ENCODE data around the gene CHSY1. TPM values are rescaled to one million over a fixed set of nuclear protein-coding genes. Genes with fewer than 3 reads are reported as not detected.
A peak's percentile ranks its signal among the peaks of the same experiment; 100 is the strongest.

CHSY1 gene
- total RNA-seq, 1 experiment from 2014 or later, result 29.8 TPM

DNA sequence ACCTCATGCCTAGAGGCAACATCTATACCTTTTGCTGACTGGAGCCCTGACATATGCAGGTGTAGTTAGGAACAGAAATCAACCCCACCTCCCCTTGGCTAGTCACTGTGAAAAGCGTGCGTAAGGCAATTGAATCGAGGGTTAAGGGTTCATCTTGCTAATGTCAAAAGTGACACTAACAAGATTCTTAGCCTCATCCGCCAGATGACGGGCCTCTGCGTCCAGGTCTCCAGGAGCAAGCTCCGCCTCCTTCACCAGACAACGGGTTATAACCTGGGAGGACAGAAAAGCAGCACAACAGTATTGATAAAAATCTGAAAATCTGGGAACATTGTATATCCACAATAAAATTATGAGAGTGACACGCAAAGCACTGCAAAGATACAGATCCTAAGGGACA, 20.7 kb upstream of the CHSY1 start:
- Mint-ChIP-seq H3K27me3 (ENCODE audit: insufficient read depth, unreplicated experiment) (no peaks in the 10 kb centered on the region), H3K36me3 (ENCODE audit: insufficient read depth, unreplicated experiment) (peaks cover 54% of the 10 kb centered on the region), H3K9me3 (ENCODE audit: unreplicated experiment) (no peaks in the 10 kb centered on the region), H3K27ac (ENCODE audit: low read depth, unreplicated experiment) (no peak overlapping the region), H3K4me1 (ENCODE audit: insufficient read depth, unreplicated experiment) (peaks cover 6% of the 10 kb centered on the region), H3K4me3 (ENCODE audit: unreplicated experiment) (no peak overlapping the region)
- POLR2A ChIA-PET, result interaction anchor here (0.6 to 2.0 kb wide), 3 partner anchors 13 to 25 kb away, joined by 4 to 5 read pairs (median 5); partner anchors contain the start of gene SNRPA1
- TF ChIP-seq, protein P1, sequence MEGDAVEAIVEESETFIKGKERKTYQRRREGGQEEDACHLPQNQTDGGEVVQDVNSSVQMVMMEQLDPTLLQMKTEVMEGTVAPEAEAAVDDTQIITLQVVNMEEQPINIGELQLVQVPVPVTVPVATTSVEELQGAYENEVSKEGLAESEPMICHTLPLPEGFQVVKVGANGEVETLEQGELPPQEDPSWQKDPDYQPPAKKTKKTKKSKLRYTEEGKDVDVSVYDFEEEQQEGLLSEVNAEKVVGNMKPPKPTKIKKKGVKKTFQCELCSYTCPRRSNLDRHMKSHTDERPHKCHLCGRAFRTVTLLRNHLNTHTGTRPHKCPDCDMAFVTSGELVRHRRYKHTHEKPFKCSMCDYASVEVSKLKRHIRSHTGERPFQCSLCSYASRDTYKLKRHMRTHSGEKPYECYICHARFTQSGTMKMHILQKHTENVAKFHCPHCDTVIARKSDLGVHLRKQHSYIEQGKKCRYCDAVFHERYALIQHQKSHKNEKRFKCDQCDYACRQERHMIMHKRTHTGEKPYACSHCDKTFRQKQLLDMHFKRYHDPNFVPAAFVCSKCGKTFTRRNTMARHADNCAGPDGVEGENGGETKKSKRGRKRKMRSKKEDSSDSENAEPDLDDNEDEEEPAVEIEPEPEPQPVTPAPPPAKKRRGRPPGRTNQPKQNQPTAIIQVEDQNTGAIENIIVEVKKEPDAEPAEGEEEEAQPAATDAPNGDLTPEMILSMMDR (IDR thresholded peaks at IDR 0.05; ENCODE audit: unreplicated experiment), result no peak
- DNase-seq (ENCODE audit: unreplicated experiment), result no peak
- intact Hi-C loops (cut with micrococcal nuclease), result no loop called here
- CTCF ChIA-PET, result interaction anchor here (0.7 to 1.9 kb wide), 3 partner anchors 15 to 271 kb away, joined by 4 to 8 read pairs (median 7); no protein-coding TSS in a partner anchor
- BruUV-seq (replicated peaks), result no TSS peak

DNA sequence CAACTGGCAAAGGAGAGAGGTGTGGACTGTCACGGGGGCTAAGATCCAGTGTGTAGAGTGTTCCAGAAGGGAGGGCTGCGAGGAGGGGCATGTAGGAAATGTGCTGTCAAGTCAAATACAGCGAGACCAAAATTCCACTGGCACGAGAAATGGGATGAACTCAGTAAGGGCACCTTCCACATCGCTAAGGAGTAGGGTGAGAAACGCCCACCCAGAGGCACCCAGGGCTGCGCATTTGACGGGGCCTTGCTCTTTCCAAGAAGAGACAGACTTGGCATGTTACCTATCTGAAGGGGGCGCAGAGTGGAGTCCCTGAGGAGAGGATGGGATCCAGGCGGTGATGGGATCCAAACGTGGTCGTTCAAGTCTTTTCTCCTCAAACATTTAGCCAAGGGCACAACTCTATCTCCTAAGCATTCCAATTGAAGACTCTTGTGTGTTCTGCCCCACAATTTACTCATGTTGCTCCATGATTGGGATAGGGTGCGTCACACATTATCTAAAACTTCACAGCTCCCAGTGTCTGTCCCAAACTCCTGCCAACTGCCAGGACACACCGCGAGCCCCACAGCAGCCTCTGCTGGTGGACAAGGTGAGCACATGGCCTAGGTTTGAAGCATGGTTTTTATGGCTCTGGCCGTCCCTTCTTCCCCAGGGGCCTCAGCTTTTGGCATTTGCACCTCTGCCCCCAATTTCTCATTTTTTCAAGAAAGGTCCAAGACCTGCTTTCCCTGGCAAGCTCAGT, 17.8 kb upstream of the CHSY1 start:
- POLR2A ChIA-PET, result no interaction called here
- BruUV-seq (replicated peaks), result no TSS peak
- Mint-ChIP-seq H3K4me1 (ENCODE audit: insufficient read depth, unreplicated experiment) (peaks cover 5% of the 10 kb centered on the region), H3K4me3 (ENCODE audit: unreplicated experiment) (no peak overlapping the region), H3K27me3 (ENCODE audit: insufficient read depth, unreplicated experiment) (no peaks in the 10 kb centered on the region), H3K27ac (ENCODE audit: low read depth, unreplicated experiment) (peak overlapping the region; percentile 68), H3K36me3 (ENCODE audit: insufficient read depth, unreplicated experiment) (peaks cover 58% of the 10 kb centered on the region), H3K9me3 (ENCODE audit: unreplicated experiment) (no peaks in the 10 kb centered on the region)
- CTCF ChIA-PET, result interaction anchor here (0.7 to 1.3 kb wide), 5 partner anchors 11 to 18 kb away, joined by 3 to 4 read pairs (median 3); partner anchors contain the start of gene CHSY1
- intact Hi-C loops (cut with micrococcal nuclease), result no loop called here
- DNase-seq (ENCODE audit: unreplicated experiment), result peak; percentile 29
- TF ChIP-seq, protein P1 (IDR thresholded peaks at IDR 0.05; ENCODE audit: unreplicated experiment), result peak; percentile 40

DNA sequence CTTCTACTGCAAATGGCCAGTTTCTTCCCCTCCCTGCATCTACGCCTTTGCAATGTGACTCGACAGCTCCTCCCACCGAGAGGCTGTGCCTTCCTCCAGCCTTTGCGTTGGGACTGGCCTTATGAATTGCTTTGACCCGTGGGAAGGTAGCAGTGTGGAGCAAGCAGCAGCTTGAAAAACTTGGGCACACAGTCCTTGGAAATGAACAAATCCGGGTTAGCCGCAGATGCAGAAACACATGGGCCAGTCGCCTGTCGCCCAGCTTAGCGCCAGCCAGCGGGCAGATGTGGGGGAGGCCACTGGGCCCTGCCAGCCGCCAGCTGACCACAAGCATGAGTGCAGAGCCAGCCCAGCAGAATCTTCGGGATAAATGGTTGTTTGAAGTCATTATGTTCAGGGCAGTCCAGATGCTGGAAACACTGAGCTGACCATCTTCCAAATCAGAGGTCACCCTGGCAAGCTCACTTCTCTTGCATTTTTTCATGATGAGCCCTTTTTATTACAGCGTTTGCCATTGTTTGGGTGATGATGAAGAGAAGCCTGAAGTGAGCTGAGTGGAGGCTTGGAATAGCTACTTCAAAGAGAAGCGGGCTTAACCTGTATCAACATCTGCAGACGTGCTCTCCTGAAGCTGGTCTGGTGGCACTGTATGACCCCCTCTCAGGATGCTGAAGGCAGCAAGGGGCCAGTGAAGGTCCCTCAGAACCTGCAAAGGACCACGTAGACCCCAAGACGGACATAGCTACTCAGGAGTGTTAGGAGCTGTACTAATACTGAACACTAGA, 15.7 kb upstream of the CHSY1 start:
- peak; percentile 51 for DNase-seq (ENCODE audit: unreplicated experiment)
- Mint-ChIP-seq H3K27ac (ENCODE audit: low read depth, unreplicated experiment) (no peak overlapping the region), H3K27me3 (ENCODE audit: insufficient read depth, unreplicated experiment) (no peaks in the 10 kb centered on the region), H3K9me3 (ENCODE audit: unreplicated experiment) (no peaks in the 10 kb centered on the region), H3K4me1 (ENCODE audit: insufficient read depth, unreplicated experiment) (no peaks in the 10 kb centered on the region), H3K36me3 (ENCODE audit: insufficient read depth, unreplicated experiment) (peaks cover 36% of the 10 kb centered on the region), H3K4me3 (ENCODE audit: unreplicated experiment) (no peak overlapping the region)
- ChIA-PET POLR2A (interaction anchor here (0.8 to 1.3 kb wide), 4 partner anchors 9 to 383 kb away, joined by 3 to 5 read pairs (median 4); partner anchors contain the start of gene LRRK1), CTCF (interaction anchor here (0.6 to 3.0 kb wide), 8 partner anchors 9 to 260 kb away, joined by 3 to 16 read pairs (median 4); no protein-coding TSS in a partner anchor)
- BruUV-seq (replicated peaks), result no TSS peak
- intact Hi-C loops (cut with micrococcal nuclease), result no loop called here
- TF ChIP-seq, protein P1 (IDR thresholded peaks at IDR 0.05; ENCODE audit: unreplicated experiment), result no peak

DNA sequence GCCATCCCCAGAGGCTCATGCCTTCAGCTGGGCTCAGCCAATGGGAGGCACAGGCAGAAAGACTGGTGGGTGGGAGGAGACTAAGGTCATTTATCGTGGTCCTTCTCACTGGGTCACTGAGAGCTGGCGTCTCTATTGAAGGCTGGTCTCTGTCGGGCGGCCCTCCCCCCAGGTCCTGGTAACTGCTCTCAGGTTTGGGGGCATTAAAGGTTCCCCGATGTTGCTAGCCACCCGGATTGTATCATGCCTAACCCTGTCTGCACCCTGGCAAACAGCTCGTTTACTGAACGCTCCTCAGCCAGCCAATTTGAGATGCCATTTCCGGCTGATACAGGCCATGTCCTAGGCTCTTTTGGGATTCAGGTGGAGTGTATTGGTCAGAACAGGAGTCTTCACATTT, 14.9 kb upstream of the CHSY1 start:
- no peak for DNase-seq (ENCODE audit: unreplicated experiment)
- no peaks in the 10 kb centered on the region for H3K9me3 Mint-ChIP-seq (ENCODE audit: unreplicated experiment)
- H3K27me3 Mint-ChIP-seq (ENCODE audit: insufficient read depth, unreplicated experiment), result no peaks in the 10 kb centered on the region
- peaks cover 30% of the 10 kb centered on the region for H3K36me3 Mint-ChIP-seq (ENCODE audit: insufficient read depth, unreplicated experiment)
- no TSS peak for BruUV-seq (replicated peaks)
- CTCF ChIA-PET, result interaction anchor here (0.6 to 3.0 kb wide), 5 partner anchors 8 to 258 kb away, joined by 3 to 16 read pairs (median 4); no protein-coding TSS in a partner anchor
- TF ChIP-seq, protein P1 (IDR thresholded peaks at IDR 0.05; ENCODE audit: unreplicated experiment), result no peak
- no peak overlapping the region for H3K4me3 Mint-ChIP-seq (ENCODE audit: unreplicated experiment)
- POLR2A ChIA-PET, result interaction anchor here (1.2 to 1.3 kb wide), 2 partner anchors 9 to 21 kb away, joined by 3 to 5 read pairs; no protein-coding TSS in a partner anchor
- no peak overlapping the region for H3K27ac Mint-ChIP-seq (ENCODE audit: low read depth, unreplicated experiment)
- intact Hi-C loops (cut with micrococcal nuclease), result no loop called here
- H3K4me1 Mint-ChIP-seq (ENCODE audit: insufficient read depth, unreplicated experiment), result no peaks in the 10 kb centered on the region
